ENCODE results near the gene GET4.

The GET4 gene

DNA sequence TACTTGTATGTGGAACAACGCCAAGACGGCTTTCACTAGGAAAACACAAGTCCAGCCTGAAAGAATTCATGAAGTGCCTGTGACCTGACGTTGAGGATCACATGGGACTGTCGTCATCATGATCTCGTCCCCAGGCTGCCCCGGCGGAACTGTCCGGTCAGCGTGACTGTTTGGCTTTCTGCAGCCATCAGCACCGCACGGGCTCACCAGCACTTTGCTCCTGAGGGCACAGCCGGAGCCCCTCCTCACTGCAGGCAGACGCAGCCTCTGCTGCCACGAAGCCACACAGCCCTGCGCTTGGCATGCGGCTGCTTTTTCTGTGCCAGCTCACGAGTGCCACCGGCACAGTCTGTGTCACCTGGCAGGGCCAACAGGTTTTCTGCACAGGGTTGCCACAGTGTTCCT is 9.4 kb upstream of the GET4 start:
- no peaks in the 10 kb centered on the region for H3K9me3 ChIP-seq (ENCODE audit: control insufficient read depth, insufficient read depth, low read depth, low read length)
- H3K4me1 ChIP-seq (ENCODE audit: control insufficient read depth, insufficient read depth, low read length) = no peaks in the 10 kb centered on the region
- ChIA-PET CTCF (no interaction called here), POLR2A (interaction anchor here (0.6 kb wide), 1 partner anchor 343 kb away, joined by 3 read pairs; no protein-coding TSS in a partner anchor)
- peaks cover 17 to 60% of the 10 kb centered on the region in 2 experiments; a peak in 2 of 3 replicates for H3K36me3 ChIP-seq (ENCODE audit: control insufficient read depth in 2 of 2, insufficient read depth in 1 of 2, low read length in 2 of 2)
- TF ChIP-seq ZNF10 (tag by site-specific recombination; IDR thresholded peaks at IDR 0.05) = no peak
- TF ChIP-seq YY2 (tag by site-specific recombination; IDR thresholded peaks at IDR 0.05) = no peak
- TF ChIP-seq KLF8 (tag by site-specific recombination; IDR thresholded peaks at IDR 0.05) = no peak
- no peak for TF ChIP-seq ZNF701 (tag by site-specific recombination; IDR thresholded peaks at IDR 0.05)
- TF ChIP-seq ZNF561 (tag by site-specific recombination; IDR thresholded peaks at IDR 0.05; ENCODE audit: borderline replicate concordance) = no peak
- TF ChIP-seq ZNF202 (tag by site-specific recombination; IDR thresholded peaks at IDR 0.05; ENCODE audit: borderline replicate concordance) = no peak
- TF ChIP-seq ZNF157 (tag by site-specific recombination; IDR thresholded peaks at IDR 0.05) = no peak
- no peak for TF ChIP-seq ZNF391 (tag by site-specific recombination; IDR thresholded peaks at IDR 0.05; ENCODE audit: borderline replicate concordance, low read depth)
- TF ChIP-seq WT1 (tag by site-specific recombination; IDR thresholded peaks at IDR 0.05) = no peak
- TF ChIP-seq, protein P1, sequence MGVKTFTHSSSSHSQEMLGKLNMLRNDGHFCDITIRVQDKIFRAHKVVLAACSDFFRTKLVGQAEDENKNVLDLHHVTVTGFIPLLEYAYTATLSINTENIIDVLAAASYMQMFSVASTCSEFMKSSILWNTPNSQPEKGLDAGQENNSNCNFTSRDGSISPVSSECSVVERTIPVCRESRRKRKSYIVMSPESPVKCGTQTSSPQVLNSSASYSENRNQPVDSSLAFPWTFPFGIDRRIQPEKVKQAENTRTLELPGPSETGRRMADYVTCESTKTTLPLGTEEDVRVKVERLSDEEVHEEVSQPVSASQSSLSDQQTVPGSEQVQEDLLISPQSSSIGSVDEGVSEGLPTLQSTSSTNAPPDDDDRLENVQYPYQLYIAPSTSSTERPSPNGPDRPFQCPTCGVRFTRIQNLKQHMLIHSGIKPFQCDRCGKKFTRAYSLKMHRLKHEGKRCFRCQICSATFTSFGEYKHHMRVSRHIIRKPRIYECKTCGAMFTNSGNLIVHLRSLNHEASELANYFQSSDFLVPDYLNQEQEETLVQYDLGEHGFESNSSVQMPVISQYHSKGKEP (tag by site-specific recombination; IDR thresholded peaks at IDR 0.05) = no peak
- no peak for TF ChIP-seq GFI1B (tag by site-specific recombination; IDR thresholded peaks at IDR 0.05)
- TF ChIP-seq, protein P2, sequence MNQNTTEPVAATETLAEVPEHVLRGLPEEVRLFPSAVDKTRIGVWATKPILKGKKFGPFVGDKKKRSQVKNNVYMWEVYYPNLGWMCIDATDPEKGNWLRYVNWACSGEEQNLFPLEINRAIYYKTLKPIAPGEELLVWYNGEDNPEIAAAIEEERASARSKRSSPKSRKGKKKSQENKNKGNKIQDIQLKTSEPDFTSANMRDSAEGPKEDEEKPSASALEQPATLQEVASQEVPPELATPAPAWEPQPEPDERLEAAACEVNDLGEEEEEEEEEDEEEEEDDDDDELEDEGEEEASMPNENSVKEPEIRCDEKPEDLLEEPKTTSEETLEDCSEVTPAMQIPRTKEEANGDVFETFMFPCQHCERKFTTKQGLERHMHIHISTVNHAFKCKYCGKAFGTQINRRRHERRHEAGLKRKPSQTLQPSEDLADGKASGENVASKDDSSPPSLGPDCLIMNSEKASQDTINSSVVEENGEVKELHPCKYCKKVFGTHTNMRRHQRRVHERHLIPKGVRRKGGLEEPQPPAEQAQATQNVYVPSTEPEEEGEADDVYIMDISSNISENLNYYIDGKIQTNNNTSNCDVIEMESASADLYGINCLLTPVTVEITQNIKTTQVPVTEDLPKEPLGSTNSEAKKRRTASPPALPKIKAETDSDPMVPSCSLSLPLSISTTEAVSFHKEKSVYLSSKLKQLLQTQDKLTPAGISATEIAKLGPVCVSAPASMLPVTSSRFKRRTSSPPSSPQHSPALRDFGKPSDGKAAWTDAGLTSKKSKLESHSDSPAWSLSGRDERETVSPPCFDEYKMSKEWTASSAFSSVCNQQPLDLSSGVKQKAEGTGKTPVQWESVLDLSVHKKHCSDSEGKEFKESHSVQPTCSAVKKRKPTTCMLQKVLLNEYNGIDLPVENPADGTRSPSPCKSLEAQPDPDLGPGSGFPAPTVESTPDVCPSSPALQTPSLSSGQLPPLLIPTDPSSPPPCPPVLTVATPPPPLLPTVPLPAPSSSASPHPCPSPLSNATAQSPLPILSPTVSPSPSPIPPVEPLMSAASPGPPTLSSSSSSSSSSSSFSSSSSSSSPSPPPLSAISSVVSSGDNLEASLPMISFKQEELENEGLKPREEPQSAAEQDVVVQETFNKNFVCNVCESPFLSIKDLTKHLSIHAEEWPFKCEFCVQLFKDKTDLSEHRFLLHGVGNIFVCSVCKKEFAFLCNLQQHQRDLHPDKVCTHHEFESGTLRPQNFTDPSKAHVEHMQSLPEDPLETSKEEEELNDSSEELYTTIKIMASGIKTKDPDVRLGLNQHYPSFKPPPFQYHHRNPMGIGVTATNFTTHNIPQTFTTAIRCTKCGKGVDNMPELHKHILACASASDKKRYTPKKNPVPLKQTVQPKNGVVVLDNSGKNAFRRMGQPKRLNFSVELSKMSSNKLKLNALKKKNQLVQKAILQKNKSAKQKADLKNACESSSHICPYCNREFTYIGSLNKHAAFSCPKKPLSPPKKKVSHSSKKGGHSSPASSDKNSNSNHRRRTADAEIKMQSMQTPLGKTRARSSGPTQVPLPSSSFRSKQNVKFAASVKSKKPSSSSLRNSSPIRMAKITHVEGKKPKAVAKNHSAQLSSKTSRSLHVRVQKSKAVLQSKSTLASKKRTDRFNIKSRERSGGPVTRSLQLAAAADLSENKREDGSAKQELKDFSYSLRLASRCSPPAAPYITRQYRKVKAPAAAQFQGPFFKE (tag by site-specific recombination; IDR thresholded peaks at IDR 0.05; ENCODE audit: borderline replicate concordance) = no peak
- TF ChIP-seq, protein P3, sequence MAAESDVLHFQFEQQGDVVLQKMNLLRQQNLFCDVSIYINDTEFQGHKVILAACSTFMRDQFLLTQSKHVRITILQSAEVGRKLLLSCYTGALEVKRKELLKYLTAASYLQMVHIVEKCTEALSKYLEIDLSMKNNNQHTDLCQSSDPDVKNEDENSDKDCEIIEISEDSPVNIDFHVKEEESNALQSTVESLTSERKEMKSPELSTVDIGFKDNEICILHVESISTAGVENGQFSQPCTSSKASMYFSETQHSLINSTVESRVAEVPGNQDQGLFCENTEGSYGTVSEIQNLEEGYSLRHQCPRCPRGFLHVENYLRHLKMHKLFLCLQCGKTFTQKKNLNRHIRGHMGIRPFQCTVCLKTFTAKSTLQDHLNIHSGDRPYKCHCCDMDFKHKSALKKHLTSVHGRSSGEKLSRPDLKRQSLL (tag by site-specific recombination; IDR thresholded peaks at IDR 0.05) = no peak
- no peak for TF ChIP-seq ZNF501 (tag by site-specific recombination; IDR thresholded peaks at IDR 0.05)
- TF ChIP-seq ZNF292 (tag by site-specific recombination; IDR thresholded peaks at IDR 0.05; ENCODE audit: borderline replicate concordance, low read depth) = no peak
- H3K27ac ChIP-seq (ENCODE audit: extremely low read depth, low read depth, low read length) = no peak overlapping the region
- no peak overlapping the region for H3K4me3 ChIP-seq (ENCODE audit: low read depth, low read length)

DNA sequence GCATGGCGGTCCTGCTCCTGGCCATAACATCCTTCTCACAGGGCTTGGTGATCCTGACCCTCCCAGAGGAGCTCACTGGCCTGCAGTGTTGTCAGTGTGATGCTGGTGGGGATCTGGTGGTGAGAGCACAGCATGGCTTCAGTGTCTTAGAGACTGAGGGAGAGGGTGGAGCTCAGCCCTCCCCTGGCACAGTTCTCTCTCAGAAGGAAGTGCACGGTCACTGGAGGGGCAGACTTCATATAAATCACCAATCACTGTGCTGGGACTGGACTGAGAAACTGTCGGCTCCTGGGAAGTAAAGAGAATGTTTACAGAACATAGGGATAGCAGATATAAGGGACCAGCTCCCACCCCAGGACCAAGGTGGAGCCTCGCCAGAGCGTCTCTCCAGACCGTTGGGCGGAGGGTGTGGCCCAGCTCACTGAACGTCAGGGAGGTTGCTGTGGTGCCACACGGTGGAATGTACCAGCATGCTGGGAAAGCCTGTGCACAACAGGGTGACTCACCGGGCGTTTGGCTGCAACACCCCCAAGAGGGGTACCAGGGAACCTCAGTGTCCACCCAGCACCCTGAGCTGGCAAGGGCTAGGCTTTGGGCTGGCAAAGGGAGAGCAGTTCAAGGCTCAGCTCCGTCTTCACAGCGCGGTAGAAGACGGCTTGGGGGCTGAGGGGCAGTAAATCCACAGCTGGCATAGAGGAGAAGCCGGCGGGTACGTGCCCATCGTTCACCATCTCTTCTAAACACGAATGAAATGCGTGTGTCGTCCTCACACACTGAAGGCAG is 8.8 kb upstream of the GET4 start:
- Histone ChIP-seq H3K36me3 (ENCODE audit: control insufficient read depth in 2 of 2, insufficient read depth in 1 of 2, low read length in 2 of 2) (peaks cover 17 to 60% of the 10 kb centered on the region in 2 experiments; a peak in 2 of 3 replicates), H3K9me3 (ENCODE audit: control insufficient read depth, insufficient read depth, low read depth, low read length) (no peaks in the 10 kb centered on the region), H3K4me3 (ENCODE audit: low read depth, low read length) (no peak overlapping the region), H3K4me1 (ENCODE audit: control insufficient read depth, insufficient read depth, low read length) (no peaks in the 10 kb centered on the region), H3K27ac (ENCODE audit: extremely low read depth, low read depth, low read length) (no peak overlapping the region)
- TF ChIP-seq ZNF670 (tag by site-specific recombination; IDR thresholded peaks at IDR 0.05; ENCODE audit: low read depth) (no peak), KLF1 (tag by site-specific recombination; IDR thresholded peaks at IDR 0.05) (peak; percentile 55), ZNF549 (tag by site-specific recombination; IDR thresholded peaks at IDR 0.05) (no peak), ZIC2 (tag by site-specific recombination; IDR thresholded peaks at IDR 0.05) (peak; percentile 38), SP2 (tag by site-specific recombination; IDR thresholded peaks at IDR 0.05) (peak; percentile 20)
- TF ChIP-seq, protein P4, sequence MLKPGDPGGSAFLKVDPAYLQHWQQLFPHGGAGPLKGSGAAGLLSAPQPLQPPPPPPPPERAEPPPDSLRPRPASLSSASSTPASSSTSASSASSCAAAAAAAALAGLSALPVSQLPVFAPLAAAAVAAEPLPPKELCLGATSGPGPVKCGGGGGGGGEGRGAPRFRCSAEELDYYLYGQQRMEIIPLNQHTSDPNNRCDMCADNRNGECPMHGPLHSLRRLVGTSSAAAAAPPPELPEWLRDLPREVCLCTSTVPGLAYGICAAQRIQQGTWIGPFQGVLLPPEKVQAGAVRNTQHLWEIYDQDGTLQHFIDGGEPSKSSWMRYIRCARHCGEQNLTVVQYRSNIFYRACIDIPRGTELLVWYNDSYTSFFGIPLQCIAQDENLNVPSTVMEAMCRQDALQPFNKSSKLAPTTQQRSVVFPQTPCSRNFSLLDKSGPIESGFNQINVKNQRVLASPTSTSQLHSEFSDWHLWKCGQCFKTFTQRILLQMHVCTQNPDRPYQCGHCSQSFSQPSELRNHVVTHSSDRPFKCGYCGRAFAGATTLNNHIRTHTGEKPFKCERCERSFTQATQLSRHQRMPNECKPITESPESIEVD (tag by site-specific recombination; IDR thresholded peaks at IDR 0.05) = no peak
- CTCF ChIA-PET = no interaction called here
- POLR2A ChIA-PET = interaction anchor here (0.6 kb wide), 1 partner anchor 343 kb away, joined by 3 read pairs; no protein-coding TSS in a partner anchor
